Breast epithelium (tissue), 3 donors: Measurements from ENCODE around the gene UMPS.

Source experiments
- CTCF ChIP-seq, 3 donors: fragments of 450-650 bp; IDR thresholded peaks; one replicate each; pipeline ENCODE4 v1.5.1; 2016 to 2017; ENCODE audit warnings: antibody characterized with exemption in 3 of 3, mild to moderate bottlenecking in 3 of 3, moderate library complexity in 3 of 3
- POLR2A ChIP-seq: fragments of 450-650 bp; IDR thresholded peaks from one replicate; pipeline ENCODE4 v1.6.1; 2016; ENCODE audit warnings: antibody characterized with exemption, mild to moderate bottlenecking, moderate library complexity

DNA sequence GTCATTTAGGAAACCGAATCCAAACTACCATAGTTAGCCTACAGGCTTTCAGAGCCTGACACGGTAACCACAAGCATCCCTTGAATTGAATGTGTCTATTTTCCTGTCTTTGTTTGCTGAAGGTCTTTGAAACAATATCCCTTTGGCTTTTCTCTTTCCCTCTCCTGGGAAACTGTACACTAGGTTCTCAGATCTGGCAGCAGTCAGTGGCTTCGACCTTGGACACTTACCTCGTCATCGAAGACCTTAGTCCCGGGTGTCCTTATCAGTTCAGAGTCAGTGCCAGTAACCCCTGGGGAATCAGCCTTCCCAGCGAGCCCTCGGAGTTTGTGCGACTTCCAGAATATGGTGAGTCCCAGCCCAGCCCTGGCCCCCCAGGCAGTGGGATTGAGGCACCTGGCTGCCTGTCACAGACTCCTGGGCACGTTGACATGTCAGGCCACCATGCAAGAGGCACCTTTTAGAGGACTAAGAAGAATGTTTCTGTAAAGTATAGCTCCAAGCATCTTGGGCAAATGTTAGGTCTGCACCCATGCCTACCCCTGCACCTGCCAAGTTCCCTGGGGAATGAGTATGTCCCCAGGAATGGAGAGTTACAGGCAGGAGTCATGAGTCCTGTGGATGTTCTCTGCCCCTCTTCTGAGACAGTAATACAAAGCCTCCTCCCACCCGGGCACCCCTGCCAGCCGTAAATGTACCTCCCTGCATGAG, 30.4 kb upstream of the UMPS start:
- TF ChIP-seq POLR2A (no peak), CTCF (IDR thresholded peaks at IDR 0.05) (no peak)
